ENCODE measurements around the gene BMPR1A.

- TF ChIP-seq CTCF (IDR thresholded peaks at IDR 0.05) (no peak), POLR2A (IDR thresholded peaks at IDR 0.05) (no peak)
Observed at GRCh38 chr10:86712317-86712707, 44.1 kb upstream of the BMPR1A start.
